Fibroblast of peridontal ligament (primary cell): ENCODE measurements around the gene PLEKHA1.

Experiments
- DNase-seq: peaks from one replicate; pipeline ENCODE4 v3.0.0-alpha.2; 2010; ENCODE audit errors: extremely low read depth

Gene PLEKHA1

GRCh38 chr10:122421742-122422141 is 47.2 kb downstream of the PLEKHA1 start:
- DNase-seq: no peak

GRCh38 chr10:122422266-122422989 is 47.9 kb downstream of the PLEKHA1 start:
- no peak for DNase-seq

DNA sequence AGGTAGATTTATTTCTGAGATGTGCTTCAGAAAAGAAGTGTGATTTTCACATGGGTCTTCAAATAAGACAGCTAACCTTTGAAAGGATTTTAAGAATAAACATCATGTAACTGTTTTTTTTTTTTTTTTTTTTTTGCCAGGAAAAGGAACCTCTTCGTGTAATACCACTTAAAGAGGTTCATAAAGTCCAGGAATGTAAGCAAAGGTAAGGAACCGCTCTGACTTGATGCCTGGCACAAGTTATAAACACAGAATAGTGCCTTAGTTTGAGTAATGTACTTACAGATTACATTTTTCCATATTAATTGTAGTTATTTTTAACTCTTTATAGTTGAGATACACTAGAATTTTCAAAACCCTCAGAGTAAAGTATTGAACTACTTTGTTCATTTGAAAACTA is 49.6 kb downstream of the PLEKHA1 start:
- no peak for DNase-seq

- DNase-seq: no peak
Observed at GRCh38 chr10:122426829-122427228, 52.3 kb downstream of the PLEKHA1 start.

DNA sequence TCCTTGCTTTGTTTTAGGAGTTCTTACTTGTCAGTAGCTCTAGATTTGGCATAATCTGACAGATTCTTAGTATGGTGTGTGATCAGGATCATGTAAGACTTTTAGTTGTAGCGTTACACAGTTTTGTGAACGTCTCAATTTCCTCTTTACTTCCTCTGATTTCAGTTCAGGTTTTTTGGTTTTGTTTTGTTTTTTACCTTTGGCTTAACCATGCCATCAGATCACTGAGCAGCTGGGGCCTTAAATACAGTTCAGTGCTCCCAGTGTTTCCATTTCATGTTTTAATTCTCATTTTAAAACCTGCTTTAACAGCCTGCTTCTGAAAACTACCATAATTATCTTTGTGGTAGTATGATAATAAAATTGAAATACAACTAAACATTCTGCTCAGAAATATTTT is 52.8 kb downstream of the PLEKHA1 start:
- no peak for DNase-seq

DNA sequence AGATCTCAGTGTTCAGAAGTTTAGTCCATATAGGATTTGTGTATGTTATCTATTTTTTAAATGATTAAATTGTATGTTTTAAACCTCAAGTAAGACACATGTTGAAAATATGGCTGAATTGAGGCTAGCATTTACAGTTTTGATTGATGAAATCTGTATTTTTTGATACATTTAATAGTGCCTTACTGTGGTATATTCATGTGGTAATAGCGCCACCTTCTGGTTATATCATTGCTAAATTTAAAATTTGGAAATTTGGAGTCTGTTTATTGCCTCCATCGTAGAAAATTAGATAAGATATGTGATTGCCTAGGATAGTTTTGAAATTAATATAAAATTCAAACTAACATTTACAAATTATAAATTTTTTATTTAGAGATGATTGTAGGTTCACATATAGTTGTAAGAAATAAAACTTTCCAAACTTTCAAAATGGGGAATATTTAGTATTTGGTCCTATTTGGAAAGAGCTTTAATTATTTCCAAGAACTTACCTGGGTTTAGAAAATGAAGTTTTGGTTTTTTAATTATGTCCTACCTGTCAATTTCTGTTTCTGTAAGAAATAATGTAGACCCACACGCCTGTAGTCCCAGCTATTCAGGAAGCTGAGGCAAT is 60.8 kb downstream of the PLEKHA1 start:
- DNase-seq: peak; percentile 81

GRCh38 chr10:122441961-122442360 is 67.5 kb downstream of the PLEKHA1 start:
- DNase-seq: no peak

- DNase-seq: no peak
Observed at GRCh38 chr10:122445469-122445868, 71.0 kb downstream of the PLEKHA1 start.

- DNase-seq: no peak
Observed at GRCh38 chr10:122445904-122446303, 71.4 kb downstream of the PLEKHA1 start.

GRCh38 chr10:122446668-122447423 is 72.3 kb downstream of the PLEKHA1 start:
- DNase-seq: no peak

GRCh38 chr10:122448600-122448999 is 74.1 kb downstream of the PLEKHA1 start:
- DNase-seq: no peak

DNA sequence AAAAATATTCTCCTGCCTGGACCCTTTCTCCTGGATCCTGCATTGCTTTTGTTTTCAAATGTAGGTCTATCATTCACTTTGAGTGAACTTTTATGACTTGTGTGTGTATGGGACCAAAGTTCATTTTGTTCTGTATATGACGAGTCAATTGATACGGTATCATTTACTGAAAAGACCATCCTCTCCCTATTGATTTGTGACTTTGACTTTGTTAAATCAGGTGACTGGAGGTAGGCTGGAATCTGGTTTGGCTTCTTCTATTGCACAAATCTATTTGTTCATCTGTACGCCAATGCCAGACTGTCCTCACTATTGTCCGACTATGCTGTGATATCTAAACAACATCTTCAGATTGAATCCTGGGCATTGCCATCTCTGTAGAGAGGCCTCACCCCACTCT is 74.6 kb downstream of the PLEKHA1 start:
- DNase-seq: no peak

GRCh38 chr10:122450353-122450990 is 76.0 kb downstream of the PLEKHA1 start:
- DNase-seq: no peak

DNA sequence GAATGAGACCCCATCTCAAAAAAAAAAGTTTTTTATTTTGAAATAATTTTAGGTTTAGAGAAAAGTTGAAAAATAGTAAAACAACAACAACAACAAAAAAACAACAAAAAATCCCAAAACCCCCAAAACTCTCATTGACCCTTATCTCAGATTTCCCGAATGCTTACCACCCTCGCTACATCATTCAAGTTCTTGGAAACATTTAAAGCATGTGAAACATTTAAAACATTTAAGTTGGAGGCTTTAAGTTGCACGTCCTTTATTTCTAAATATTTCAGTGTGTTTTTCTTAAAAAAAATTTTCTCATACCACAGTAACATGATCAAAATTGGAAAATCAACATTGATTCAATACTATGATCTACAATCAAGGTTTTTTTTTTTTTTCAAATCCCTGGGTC is 79.6 kb downstream of the PLEKHA1 start:
- no peak for DNase-seq

DNA sequence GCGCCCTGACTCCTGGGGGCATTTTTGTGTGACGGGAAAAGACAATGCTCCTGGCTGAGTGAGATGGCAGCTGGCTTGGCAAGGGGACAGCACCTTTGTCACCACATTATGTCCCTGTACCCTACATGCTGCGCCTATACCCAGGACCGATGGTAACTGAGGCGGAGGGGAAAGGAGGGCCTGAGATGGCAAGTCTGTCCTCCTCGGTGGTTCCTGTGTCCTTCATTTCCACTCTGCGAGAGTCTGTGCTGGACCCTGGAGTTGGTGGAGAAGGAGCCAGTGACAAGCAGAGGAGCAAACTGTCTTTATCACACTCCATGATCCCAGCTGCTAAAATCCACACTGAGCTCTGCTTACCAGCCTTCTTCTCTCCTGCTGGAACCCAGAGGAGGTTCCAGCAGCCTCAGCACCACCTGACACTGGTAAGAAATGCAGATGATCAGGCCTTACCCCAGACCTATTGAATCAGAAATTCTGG is 80.1 kb downstream of the PLEKHA1 start, which contains the start of gene ARMS2:
Gene ARMS2 (plus strand): TSS at position 51 of the 478 bp plus-strand sequence. CDS start 75 bp downstream, at position 126.
- DNase-seq: no peak

DNA sequence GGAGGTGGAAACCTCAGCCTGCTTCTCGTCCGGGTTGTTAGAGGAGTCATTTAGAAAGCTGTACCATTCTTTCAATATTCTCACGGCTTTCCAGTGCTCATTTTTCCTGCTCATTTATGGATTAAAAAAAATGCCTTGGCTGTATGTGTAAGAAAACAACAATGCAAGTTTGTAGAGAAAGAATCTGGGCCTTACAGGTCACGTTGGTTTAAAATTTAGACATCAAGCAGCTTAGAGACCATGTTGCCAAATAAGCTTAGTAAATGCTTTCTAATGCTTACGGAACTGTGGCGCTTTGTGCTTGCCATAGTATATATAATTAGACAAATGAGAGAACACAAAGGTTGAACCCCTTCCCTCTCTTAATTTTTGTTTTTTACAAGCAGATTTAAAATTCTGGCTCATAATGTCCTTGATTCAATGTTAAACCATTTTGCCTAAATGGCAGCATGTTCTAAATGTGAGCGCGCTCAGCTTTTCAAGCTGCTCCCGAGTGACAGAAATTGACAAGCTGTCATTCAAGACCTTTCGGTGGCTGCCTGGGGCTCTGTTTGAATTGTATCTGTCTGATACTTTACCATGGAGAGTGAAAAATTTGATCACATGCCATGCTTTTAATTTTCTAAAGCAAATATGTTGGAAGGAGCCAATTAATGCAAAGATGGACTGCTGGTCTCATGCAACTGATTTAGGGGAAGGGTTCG is 81.0 kb downstream of the PLEKHA1 start:
- DNase-seq: no peak

- no peak for DNase-seq
Observed at GRCh38 chr10:122457934-122458333, 83.4 kb downstream of the PLEKHA1 start.

DNA sequence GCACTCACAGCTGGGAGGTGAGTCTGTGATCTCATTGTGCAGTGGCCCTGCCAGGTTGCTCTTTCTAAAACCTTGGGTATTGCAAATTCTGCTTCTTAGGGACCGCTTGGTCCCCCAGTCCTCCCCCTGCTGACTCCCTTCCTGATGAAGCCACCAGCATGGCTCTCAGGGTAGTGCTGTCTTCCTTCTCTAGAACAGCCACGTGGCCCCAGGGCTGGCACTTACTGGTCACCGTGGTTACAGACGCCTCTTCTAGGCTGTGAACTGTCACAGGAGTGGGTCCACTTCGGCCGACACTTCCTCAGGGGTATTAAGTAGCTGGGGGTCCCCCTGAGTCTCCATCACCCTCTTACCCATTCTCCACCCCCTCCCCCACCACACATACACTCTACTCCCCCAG is 84.2 kb downstream of the PLEKHA1 start:
- DNase-seq: no peak

DNA sequence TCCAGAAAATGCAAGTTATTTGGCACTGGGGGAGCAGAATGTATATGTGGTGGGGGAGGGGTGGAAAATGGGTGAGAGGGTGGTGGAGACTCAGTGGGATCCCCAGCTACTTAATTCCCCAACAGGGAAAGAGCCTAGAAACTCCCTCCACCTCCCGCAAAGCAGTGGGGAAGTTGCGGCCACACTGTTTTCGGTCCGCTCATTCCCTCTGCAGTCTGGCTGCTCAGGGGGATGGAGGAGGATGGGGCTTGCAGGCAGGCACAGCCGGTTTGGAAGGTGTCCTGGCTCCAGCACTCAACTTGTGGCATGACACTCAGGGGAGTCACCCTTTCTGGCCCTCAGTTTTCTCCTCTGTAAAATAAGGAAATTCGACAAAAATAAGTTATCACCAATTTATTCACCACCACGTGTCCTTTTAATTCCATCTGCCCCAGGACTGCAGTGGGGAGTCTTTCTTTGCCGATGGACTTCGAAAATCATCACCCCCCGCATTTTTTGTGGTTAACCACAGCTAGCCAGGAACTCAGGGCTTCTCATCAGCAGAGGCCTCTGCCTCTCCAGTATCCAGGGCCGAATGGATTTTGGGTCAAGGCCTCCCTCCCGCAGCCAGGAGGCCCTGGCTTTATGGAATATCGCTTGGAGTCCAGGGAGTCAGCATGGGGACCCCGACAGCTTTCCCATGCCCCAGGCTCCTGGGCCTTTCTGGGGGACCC is 85.2 kb downstream of the PLEKHA1 start:
- peak; percentile 44 for DNase-seq

GRCh38 chr10:122460891-122461293 is 86.4 kb downstream of the PLEKHA1 start:
- no peak for DNase-seq

GRCh38 chr10:122461367-122461728 is 86.8 kb downstream of the PLEKHA1 start, which contains the start of gene HTRA1:
Gene HTRA1, plus strand, starts transcription at chr10:122461553. Its CDS starts 100 bp downstream, at chr10:122461653.
- DNase-seq: peak; percentile 65
